Left forelimb (tissue), 1 donor: ENCODE measurements around the gene FTCD.
"Not testable (repeated sequence)": the region's sequence is repeated elsewhere in the genome, so short reads cannot be mapped to it uniquely, and the experiment has no call there.

Source experiments
- DNase-seq: peaks from one replicate; pipeline ENCODE4 v3.0.0-alpha.2; 2018; ENCODE audit warnings: low spot score

Gene FTCD

GRCh38 chr21:46155514-46156377, at the start of gene FTCD:
Gene FTCD (minus strand): TSS chr21:46155579. CDS start chr21:46155523, 56 bp downstream.
- no peak for DNase-seq

- peak; percentile 46 for DNase-seq
Observed at GRCh38 chr21:46205166-46205565, 49.8 kb upstream of the FTCD start.

- peak; percentile 8 for DNase-seq
Observed at GRCh38 chr21:46203203-46203600, 47.8 kb upstream of the FTCD start.

GRCh38 chr21:46202592-46203202, 47.3 kb upstream of the FTCD start:
- DNase-seq: peak; percentile 51

- not testable (repeated sequence) for DNase-seq
Observed at GRCh38 chr21:46200877-46201803, 45.8 kb upstream of the FTCD start.

GRCh38 chr21:46199436-46200373, 44.3 kb upstream of the FTCD start:
- peak; percentile 31 for DNase-seq

- peak; percentile 36 for DNase-seq
Observed at GRCh38 chr21:46196733-46197132, 41.4 kb upstream of the FTCD start.

- peak; percentile 40 for DNase-seq
Observed at GRCh38 chr21:46195595-46196195, 40.3 kb upstream of the FTCD start.

- peak; percentile 54 for DNase-seq
Observed at GRCh38 chr21:46194374-46195334, 39.3 kb upstream of the FTCD start.

- peak; percentile 41 for DNase-seq
Observed at GRCh38 chr21:46193829-46194373, 38.5 kb upstream of the FTCD start.

GRCh38 chr21:46191686-46192575, 36.6 kb upstream of the FTCD start:
- no peak for DNase-seq

GRCh38 chr21:46191257-46191685, 35.9 kb upstream of the FTCD start:
- DNase-seq: no peak

GRCh38 chr21:46190491-46191131, 35.2 kb upstream of the FTCD start:
- no peak for DNase-seq

- no peak for DNase-seq
Observed at GRCh38 chr21:46189959-46190490, 34.6 kb upstream of the FTCD start.

- DNase-seq: no peak
Observed at GRCh38 chr21:46189213-46189958, 34.0 kb upstream of the FTCD start.
